Adipose tissue (tissue), 3 donors: ENCODE results near the gene INO80D. TPM values are rescaled to one million over a fixed set of nuclear protein-coding genes. Genes with fewer than 3 reads are reported as not detected.
"Not testable (repeated sequence)": the region's sequence is repeated elsewhere in the genome, so short reads cannot be mapped to it uniquely, and the experiment has no call there.

Experiments used
- H3K27ac ChIP-seq: one replicate; pipeline ENCODE4 v1.5.1; 2013; ENCODE audit warnings: low read depth, low read length
- WGBS, 3 donors: extraction: QIAGEN DNeasy Blood & Tissue Kit; methylation state at CpG; one replicate each; pipeline ENCODE4 v1.1.7; 2013; 5-methylcytosine and 5-hydroxymethylcytosine counted together
- polyA plus RNA-seq, 3 donors: library from polyadenylated mRNA; stranded (reverse); fragments of 200-250 nt; gene quantifications; one replicate each; pipeline ENCODE4 v1.2.3, GENCODE V29; 2013
- donor health status: healthy with polysubstance abuse.
- donor health status: Bipolar disorder and iron deficiency.
- donor health status: healthy.

The INO80D gene
- polyA plus RNA-seq, 3 donors, result 1.2 to 2.3 (median 1.6) TPM

DNA sequence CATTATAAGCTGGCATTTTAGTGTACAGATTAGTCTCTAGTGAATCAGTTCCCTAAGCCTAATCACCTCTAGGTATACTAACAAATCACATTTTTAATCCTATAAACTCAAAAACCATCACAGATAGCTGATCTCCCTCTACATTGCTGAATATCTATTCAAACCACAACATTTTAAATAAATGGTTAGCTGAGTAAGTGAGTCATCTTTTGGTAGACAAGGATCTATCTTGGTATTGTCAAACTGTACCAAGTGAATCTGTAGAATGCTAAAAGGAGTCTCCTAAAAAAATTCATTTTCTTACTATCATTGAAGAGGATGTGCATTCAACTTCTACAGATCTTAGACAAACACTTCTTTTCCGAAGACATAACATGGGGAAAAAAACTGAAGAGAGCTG lies 40.7 kb downstream of the INO80D start:
- H3K27ac ChIP-seq, result no peak overlapping the region
- 88 to 94% (median 94%) methylated on average over 1 of the region's 1 CpG for WGBS, 3 donors

DNA sequence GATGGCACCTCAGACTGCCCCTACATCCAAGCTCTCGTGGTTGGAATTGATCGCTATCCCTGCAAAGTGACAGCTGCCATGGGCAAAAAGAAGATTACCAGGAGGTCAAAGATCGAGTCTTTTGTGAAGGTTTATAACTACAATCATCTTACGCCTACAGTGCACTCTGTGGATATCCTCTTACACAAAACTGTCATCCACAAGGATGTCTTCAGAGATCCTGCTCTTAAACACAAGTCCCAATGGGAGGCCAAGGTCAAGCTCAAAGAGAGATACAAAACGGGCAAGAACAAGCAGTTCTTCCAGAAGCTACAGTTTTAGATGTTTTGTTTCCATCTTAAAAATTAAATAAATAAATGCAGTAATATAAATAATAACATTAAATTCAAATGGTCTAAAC lies 45.4 kb downstream of the INO80D start:
- WGBS, 3 donors, result 82 to 85% (median 82%) methylated on average over 5 of the region's 5 CpGs
- H3K27ac ChIP-seq, result no peak overlapping the region

DNA sequence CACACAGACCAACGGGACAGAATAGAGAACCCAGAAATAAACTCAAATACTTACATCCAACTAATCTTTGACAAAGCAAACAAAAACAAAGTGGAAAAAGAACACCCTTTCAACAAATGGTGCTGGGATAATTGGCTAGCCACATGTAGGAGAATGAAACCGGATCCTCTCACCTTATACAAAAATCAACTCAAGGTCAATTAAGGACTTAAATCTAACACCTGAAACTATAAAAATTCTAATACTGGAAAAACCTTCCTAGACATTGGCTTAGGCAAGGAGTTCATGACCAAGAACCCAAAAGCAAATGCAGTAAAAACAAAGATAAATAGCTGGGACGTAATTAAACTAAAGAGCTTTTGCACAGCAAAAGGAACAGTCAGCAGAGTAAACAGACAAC lies 50.6 kb downstream of the INO80D start:
- WGBS, 3 donors, result 71 to 96% (median 94%) methylated on average over 3 of the region's 3 CpGs

DNA sequence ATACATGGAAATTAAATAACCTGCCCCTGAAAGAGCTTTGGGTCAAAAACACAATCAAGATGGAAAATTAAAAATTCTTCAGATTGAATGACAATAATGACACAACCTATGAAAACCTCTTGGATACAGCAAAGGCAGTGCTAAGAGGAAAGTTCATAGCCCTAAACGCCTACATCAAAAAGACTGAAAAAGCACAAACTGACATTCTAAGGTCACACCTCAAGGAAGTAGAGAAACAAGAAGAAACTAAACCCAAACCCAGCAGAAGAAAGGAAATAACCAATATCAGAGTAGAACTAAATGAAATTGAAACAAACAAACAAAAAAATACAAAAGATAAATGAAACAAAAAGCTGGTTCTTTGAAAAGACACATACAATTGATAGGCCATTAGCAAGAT lies 52.5 kb downstream of the INO80D start:
- 97 to 100% (median 97%) methylated on average over 1 of the region's 1 CpG for WGBS, 3 donors

More for the DNA sequence above, 50.6 kb downstream of the INO80D start:
- H3K27ac ChIP-seq, result not testable (repeated sequence)

DNA sequence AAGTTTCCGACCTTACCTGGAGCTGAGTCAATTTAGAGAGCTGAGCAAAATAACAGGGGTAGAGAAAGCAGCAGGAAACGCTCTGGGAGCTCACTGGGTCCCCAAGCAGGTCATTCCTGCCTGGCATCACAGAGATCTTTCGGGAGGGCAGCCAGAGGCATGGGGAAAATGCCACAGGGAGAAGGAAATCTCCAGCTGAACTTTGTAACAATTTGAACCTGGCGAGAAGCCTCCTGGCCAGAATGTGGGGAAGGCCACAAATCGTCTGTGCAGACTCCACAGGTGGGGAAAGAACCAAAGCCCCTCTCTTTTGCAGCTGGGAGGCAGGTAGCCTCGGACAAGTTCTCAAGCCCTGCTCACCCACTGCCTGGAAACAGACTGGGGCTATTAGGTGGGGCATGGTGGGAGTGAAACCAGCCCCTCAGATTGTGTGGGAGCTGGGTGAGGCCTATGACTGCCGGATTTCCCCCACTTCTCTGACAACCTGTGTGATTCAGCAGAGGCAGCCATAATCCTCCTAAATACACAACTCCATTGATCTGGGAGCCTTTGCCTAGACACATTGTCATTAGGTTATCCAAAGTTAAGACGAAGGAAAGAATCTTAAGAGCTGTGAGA lies 53.9 kb downstream of the INO80D start:
- no peak overlapping the region for H3K27ac ChIP-seq
- WGBS, 3 donors, result 91 to 93% (median 93%) methylated on average over 8 of the region's 8 CpGs

More for the DNA sequence above, 52.5 kb downstream of the INO80D start:
- not testable (repeated sequence) for H3K27ac ChIP-seq

DNA sequence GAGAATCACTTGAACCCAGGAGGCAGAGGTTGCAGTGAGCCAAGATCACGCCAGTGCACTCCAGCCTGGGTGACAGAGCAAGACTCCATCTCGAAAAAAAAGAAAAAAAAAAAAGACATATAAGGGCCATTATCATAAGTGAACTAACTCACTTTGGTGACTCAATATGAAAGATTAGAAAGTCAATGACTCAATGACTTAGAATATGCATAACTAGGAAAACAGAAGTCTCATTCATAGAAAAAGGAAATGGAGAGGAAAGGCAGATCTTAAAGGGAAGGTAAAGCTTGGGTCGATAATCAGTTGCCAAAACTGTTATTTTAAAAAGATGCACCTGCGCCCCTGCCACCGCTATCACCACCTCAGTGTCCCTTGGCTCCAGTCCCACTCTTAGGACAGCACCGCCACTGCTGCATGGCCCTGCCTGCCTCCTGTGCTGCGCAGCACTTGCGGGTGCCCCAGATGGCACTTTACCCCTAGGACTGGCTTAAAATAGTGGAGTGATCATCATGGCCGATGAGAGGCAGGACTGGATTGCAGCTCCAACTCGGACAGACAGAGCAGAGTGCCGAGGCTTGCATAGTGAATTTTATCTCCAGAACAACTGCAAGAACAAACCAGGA lies 54.7 kb downstream of the INO80D start:
- 91 to 94% (median 93%) methylated on average over 11 of the region's 11 CpGs for WGBS, 3 donors
- H3K27ac ChIP-seq, result no peak overlapping the region

DNA sequence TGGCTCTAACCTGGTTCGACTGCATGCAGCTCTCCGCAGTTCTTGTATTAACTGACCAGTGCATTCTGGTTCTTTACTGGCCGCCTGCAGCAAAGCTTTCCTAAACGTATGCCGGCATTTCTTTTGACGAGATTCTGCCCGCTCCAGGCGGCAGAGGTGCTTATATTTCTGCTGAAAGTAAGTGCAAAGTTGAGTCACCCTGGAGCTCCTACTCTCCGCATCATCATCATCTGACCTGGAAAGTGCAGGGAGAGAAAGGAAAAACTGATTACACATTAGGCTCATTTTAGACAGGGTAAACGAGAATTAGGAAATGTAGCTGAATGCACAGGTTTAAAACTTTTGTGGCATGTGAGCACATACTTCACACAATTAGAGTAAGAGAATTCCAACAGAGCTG lies 57.9 kb downstream of the INO80D start:
- no peak overlapping the region for H3K27ac ChIP-seq
- WGBS, 3 donors, result 93 to 94% (median 94%) methylated on average over 10 of the region's 10 CpGs

DNA sequence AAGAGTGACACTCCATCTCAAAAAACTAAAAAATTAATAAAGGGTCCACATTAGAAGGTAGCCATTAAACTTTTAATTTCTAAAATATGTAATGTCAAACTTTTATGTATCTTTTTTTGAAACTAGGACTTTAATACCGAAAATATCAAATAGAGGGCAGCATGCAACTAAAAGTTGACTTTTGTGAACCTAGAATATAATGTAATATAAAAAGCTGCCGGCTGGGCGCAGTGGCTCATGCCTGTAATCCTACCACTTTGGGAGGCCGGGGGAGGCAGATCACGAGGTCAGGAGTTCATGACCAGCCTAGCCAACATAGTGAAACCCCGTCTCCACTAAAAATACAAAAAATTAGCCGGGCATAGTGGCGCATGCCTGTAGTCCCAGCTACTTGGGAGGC lies 62.8 kb downstream of the INO80D start:
- WGBS, 3 donors, result 82 to 89% (median 85%) methylated on average over 8 of the region's 8 CpGs
- H3K27ac ChIP-seq, result no peak overlapping the region

DNA sequence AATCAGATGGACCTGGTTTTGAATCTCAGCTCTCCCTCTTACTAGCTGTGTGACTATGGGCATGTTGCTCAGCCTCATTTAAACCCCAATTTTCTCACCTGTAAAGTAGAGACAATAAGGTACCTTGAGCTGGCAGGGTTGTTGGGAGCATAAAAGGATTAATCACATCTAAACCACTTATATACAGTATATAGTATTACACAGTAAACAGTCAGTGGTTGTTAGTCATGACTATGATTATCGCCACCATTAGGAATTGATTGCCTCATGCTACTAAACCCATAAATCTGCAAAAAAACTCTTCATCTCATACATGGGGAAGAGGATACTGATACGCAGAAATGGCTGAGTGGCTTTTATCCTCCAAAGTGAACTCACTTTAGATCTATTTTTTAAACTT lies 65.8 kb downstream of the INO80D start:
- WGBS, 3 donors, result 95 to 100% (median 96%) methylated on average over 2 of the region's 2 CpGs

DNA sequence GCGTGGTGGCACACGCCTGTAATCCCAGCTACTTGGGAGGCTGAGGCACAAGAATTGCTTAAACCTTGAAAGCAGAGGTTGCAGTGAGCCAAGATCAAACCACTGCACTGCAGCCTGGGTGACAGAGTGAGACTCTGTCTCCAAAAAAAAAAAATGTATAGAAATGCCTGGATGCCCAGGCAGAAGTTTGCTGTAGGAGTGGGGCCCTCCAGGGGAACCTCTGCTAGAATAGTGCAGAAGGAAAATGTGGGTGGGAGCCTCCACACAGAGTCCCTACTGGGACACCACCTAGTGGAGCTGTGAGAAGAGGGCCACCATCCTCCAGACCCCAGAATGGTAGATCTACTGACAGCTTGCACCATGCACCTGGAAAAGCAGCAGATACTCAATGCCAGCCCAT lies 70.2 kb downstream of the INO80D start:
- not testable (repeated sequence) for H3K27ac ChIP-seq
- WGBS, 3 donors, result 95 to 99% (median 98%) methylated on average over 2 of the region's 2 CpGs

More for the DNA sequence above, 65.8 kb downstream of the INO80D start:
- H3K27ac ChIP-seq, result no peak overlapping the region

DNA sequence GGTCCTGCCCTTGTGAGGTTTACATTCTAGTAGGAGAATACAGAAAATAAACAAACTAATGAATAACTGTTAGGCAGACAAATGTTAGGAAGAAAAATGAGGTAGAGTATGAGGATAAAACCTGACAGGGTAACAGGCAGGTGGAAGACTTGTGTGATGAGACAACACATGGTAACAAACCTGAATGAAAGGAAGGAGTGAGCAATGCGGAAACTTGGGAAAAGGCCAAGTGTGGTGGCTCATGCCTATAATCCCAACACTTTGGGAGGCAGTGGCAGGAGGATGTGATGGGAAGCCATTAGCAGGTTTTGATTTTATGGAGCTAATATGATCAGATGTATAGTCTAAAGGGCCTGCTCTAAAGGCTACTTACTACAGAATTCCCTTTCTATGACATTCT lies 74.2 kb downstream of the INO80D start:
- no peak overlapping the region for H3K27ac ChIP-seq
- WGBS, 3 donors, result 85 to 100% (median 95%) methylated on average over 1 of the region's 1 CpG

DNA sequence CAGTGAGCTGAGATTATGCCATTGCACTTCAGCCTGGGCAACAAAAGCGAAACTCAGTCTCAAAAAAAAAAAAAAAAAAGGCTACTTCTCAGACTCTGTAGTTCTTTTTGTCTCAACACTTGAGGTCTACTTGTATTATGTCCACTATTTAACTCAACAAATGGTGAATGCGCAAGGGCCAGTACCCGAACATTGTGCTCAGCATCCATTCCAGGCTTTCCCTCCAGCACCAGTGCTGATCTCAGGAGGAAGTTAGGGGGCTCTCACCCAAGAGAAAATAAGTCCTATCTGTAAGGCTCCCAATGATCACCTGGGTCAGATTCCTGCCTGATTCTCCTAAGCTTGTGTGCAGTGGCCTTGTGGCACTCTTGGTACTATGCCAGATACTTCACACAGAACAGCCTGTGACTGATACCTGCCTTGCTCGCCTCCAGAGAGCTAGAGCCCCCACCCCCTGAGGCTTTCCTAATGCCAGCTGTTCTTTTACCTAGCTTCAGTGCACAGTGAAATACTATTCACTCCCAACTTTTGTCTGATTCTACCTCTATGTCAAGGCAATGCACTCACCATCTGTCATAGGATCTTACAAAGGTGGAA lies 74.9 kb downstream of the INO80D start:
- 85 to 98% (median 97%) methylated on average over 4 of the region's 4 CpGs for whole genome bisulfite sequencing, 3 donors

DNA sequence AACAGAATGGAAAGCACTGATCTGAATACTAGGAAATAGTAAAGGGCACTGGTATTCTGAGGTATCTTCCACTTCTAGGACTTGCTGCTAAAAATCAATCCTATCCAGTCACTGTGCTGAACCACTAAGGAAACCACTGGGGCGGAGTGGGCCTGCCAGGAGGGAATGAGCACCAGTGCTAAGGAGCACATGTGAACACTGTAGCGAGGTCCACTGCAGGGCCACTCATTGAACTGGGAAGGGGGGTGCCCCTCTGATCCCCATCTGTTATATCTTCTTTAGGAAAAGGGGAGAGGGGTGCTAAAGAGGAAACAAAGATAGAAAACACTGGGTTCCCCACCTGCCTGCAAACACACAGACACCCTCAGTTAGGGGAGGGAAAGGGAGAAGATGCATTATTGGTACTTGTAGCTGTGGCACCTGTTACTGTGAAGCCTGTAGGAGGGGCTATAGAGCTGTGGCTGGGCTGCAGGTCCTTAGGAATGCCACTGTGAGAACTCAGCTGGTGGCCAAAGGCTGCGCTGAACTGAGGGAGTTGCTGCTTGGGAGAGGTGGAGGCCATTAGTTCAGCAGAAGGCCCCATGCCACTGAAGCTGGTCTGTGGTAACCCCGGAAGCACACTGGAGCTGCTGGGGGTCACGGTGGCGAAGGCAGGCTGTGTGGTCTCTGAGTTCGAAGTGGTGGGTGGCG lies 81.8 kb downstream of the INO80D start:
- 94 to 96% (median 95%) methylated on average over 8 of the region's 8 CpGs for WGBS, 3 donors
- no peak overlapping the region for H3K27ac ChIP-seq

More for the DNA sequence above, 74.9 kb downstream of the INO80D start:
- no peak overlapping the region for H3K27ac ChIP-seq

DNA sequence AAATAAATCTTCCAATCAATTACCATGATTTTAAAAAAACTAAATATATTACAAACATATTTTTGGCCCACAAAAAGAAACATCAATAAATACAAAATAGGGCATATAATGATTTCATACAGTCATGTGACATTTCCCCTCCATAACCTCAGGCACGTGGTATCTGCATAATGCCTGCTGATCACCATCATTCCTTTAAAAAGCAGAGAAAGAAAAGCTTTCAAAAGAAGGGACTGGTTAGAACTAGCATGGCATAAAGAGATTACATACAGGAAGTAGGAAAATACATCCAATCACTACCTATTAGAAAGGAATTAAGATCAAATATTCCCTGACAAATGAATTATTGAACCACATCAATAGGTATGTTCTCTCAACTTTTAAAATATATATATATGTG lies 83.5 kb downstream of the INO80D start:
- WGBS, 3 donors, result 56 to 73% (median 59%) methylated on average over 1 of the region's 1 CpG
- H3K27ac ChIP-seq, result no peak overlapping the region

DNA sequence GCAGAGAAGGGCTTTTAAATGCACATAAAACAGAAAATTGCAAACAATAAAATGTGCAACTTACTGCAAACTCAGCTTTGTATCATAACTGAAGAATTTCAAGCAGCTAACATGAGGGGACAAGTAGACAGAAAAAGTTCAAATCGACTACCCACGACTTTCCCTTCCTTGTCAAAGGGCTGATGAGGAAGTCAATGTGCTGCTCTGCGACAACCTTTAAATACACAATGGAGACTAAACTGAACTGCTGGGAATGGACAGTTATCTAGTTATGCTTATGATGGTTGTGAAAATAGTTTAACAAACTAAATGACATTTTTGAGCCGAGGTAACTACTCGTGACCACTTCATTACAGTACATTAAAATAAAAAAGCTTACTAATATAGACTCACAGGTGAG lies 84.1 kb downstream of the INO80D start:
- no peak overlapping the region for H3K27ac ChIP-seq
- WGBS, 3 donors, result 73 to 85% (median 74%) methylated on average over 5 of the region's 5 CpGs

DNA sequence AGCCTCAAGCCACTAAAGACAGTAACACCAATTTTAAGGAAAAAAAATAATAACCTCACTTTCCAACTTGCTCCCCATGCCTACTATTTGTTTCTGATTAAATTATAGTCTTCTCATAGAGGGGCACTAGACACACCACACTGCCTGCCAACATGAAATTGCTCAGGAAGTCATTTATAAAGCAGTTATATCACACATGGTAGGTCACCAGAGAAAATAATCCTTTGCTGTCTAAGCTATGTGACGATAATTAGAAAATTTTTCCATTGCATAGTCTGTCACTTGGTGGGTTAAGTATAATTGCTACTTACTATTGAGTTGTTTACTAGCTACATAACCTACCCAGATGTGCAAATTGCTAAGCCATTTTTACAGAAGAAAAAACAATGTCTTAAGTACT lies 85.2 kb downstream of the INO80D start:
- WGBS, 3 donors, result 92 to 94% (median 92%) methylated on average over 1 of the region's 1 CpG
- H3K27ac ChIP-seq, result no peak overlapping the region

DNA sequence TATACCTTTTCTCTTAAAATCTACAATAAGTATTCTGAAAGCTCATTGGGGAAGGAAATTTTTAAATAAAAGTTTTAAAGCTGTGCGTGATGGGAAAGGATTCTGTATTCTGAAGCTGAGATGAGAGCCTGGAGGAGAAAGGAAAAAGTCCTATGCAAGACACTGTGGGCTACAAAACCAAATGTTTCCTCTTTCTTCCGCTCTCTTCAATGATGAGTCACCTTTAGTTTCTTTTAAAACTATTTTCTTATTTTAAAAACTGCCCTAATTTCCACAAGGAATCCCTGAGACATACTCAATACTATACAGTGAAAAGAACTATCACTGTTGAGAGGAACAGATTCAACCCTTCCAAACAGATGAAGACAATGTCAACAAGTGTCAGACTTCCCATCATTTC lies 87.4 kb downstream of the INO80D start:
- 72 to 94% (median 76%) methylated on average over 2 of the region's 2 CpGs for WGBS, 3 donors
- H3K27ac ChIP-seq, result no peak overlapping the region

DNA sequence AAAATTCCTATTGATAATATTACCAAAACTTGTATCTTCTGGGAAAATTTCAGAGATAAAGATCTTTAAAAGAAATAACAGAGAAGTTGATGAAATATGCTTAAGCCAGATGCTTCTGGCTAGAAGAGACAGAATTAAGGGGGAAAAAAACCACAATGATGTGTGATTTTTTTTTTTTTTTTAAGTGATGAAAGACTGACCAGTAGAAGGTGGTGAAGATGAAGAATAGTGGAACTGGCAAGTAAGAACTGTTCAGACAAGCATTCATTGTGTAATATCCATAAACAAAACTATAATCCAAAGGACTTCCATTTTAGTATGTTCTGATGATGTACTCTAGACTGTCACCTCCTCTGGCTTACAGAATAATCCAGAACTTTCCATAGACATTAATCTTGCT lies 89.8 kb downstream of the INO80D start:
- H3K27ac ChIP-seq, result no peak overlapping the region

DNA sequence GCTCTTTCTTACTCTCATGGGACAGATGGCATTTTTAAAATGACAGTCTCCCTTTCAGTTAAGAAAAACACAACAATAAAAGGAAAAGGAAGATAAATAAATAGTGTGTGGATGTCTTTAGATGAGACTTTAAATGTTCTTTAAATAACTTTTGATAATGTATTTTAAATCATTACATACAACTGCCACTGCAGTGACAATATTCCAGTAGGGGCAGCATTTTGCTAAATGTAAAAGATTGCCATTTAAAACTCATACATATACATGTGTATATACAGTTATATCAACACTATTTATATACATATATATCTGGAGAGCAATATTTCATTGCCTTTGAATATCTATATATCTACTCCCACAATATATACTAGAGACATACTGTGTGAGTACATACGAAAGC lies 90.7 kb downstream of the INO80D start:
- H3K27ac ChIP-seq, result no peak overlapping the region
- WGBS, 3 donors, result 96 to 98% (median 96%) methylated on average over 1 of the region's 1 CpG
